Activated CD4-positive, CD25-positive, alpha-beta regulatory T cell treated with anti-CD3 and anti-CD28 coated beads, Interleukin-2, amount 50 U/mL, for 24 hours (primary cell): ENCODE data around the gene UVRAG.

Experiments
- ATAC-seq, 2 donors: fragments of 150-1000 bp; cut with Tn5 transposase; one replicate each; pipeline ENCODE4 v1.10.0; 2021; ENCODE audit warnings: mild to moderate bottlenecking in 1 of 2, moderate library complexity in 1 of 2

The UVRAG gene

GRCh38 chr11:75784085-75784478, 30.9 kb upstream of the UVRAG start:
- no peak for ATAC-seq

DNA sequence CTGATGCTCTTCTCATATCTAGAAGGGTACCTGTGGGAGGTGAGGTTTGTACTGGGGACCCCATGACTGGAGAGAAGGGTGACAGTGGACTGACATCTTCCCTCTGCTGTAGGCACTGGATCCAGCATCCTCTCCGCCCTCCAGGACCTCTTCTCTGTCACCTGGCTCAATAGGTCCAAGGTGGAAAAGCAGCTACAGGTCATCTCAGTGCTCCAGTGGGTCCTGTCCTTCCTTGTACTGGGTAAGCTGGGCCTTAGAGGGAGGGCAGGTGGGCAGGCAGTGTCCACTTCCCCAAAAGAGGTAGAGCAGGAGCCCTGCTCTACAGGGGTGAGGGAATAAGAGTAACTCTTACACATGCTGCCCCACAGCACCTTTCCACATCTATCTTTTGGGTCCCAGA, 30.5 kb upstream of the UVRAG start:
- no peak for ATAC-seq

DNA sequence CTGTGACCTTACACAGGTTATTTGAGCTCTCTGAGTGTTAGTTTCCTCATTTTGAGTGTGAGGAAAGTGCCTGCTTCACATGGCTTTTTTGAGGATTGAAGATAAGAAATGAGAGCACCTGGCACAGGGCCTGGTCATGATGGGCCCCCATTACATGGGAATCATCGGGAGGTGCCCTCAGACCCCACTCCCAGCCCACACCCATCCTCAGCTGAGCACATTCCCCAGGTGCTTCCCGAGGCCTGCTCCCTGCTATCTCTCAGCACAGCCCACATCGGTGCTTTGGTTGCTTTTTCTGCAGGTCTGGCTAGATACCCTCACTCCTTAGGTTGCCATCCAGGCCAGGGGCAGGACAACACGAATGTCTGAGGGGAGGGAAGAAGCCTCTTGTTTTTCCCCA, 29.8 kb upstream of the UVRAG start:
- no peak for ATAC-seq

DNA sequence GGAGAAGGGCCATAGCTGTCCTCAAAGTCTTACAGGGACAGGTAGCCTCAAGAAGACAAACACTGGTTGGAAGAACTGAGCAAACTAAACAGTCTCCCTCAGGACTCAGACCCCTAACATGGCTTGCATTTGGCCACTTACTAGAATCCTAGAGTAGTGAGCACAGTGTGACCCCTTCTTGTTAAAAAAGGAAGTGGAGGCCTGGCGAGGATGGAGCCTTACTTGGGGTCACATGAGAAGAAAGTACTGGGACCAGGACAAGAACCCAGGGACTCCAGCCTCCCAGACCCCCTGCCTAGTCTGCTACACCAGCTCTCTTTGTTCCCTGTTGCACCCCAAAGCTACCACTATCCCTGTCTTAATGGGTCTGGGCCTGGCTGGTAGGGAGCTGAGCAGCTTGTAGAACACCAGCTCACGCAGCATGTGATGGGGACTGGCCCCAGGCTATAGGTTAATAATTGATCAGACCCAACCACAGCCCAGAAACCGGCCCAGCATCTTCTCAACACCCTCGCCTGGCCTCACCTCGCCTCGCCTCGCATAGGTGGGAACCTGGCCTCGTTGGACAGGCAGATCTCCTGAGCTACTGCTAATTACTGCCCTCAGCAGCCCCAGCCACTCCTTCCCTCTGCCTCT, 28.8 kb upstream of the UVRAG start:
- ATAC-seq = no peak

DNA sequence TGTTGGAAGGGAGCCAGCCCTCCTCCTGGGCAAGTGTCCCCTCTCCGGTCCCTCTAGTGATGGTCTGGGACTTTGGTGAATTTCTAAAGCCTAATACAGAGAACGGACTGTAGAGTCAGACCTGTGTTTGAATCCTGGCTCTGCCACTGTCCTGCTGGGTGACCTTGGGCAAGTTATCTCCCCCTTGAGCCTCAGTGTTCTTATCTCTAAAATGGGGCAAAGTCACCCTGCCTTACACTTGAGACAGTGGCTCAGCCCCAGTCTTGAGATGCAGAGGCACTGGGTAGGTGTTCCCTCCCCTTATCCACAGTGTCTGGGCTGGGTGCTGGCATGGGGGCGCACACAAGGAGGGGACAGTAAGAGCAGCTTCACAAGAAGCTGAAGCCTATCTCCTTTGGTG, 25.5 kb upstream of the UVRAG start:
- no peak for ATAC-seq

DNA sequence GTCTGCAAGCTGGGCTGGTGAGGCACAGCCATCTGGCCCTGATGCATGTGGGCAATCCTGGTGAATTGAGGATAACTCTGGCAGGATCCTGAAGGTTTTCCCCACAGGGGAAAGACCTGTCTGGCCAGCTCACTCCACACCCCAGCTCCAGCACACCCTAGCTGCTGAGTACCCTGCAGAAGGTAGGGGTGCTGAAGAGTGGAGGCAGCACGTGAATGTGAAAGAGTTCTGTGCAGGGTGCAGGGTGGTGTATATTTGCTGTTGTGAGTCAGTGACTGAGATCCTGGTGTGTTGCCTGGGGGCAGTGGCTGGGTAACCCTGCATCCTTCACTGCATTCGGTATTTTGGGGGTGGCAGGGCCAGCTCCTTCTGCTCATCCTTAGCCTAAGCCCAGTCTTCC, 24.0 kb upstream of the UVRAG start:
- no peak for ATAC-seq

GRCh38 chr11:75792127-75792731, 22.8 kb upstream of the UVRAG start:
- ATAC-seq = no peak

GRCh38 chr11:75792997-75793800, 21.8 kb upstream of the UVRAG start:
- ATAC-seq = no peak

DNA sequence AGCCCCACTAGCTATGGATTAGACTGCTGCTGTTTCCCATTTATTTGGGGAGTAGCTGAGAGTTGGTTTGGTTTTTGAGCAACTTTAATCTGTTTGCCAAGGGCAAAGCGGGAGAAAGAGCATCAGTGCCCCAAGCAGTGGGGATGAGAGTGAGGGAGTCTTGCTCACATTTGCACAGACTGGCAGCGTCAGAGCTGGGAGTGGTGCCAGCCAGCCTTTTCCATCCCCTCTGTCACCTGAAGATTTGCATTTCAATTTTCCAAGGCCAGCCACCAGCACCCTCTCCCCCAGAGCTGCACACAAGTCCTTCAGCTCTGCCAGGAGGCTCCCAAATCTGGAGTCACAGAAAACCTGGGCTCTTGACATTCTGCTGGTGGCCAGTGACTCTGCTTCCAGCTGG, 21.0 kb upstream of the UVRAG start:
- no peak for ATAC-seq

- ATAC-seq = no peak
Observed at GRCh38 chr11:75795276-75796090, 19.5 kb upstream of the UVRAG start.

- ATAC-seq = no peak
Observed at GRCh38 chr11:75796091-75796435, 18.9 kb upstream of the UVRAG start.

GRCh38 chr11:75797116-75797515, 17.9 kb upstream of the UVRAG start:
- no peak for ATAC-seq

DNA sequence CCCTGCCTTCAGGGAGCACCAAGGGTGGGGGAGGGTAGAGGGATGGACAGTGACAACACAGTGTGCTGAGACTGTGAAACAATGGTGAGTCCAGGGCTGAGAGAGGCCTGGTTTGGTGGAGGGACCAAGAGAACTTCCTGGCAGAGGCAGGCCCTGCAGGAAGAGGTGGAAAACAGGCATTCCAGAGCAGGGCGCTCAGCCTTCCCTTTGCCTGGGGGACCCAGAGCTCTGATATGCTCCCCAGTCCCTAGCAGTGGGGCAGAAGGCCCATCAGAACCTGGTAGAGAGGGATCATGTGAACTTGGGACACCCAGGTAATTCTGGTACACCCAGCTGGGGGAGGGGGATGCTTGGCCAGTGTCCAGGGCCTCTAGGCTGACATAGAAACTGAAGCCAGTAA, 17.2 kb upstream of the UVRAG start:
- ATAC-seq = no peak

GRCh38 chr11:75800136-75800675, 14.8 kb upstream of the UVRAG start:
- ATAC-seq = no peak

DNA sequence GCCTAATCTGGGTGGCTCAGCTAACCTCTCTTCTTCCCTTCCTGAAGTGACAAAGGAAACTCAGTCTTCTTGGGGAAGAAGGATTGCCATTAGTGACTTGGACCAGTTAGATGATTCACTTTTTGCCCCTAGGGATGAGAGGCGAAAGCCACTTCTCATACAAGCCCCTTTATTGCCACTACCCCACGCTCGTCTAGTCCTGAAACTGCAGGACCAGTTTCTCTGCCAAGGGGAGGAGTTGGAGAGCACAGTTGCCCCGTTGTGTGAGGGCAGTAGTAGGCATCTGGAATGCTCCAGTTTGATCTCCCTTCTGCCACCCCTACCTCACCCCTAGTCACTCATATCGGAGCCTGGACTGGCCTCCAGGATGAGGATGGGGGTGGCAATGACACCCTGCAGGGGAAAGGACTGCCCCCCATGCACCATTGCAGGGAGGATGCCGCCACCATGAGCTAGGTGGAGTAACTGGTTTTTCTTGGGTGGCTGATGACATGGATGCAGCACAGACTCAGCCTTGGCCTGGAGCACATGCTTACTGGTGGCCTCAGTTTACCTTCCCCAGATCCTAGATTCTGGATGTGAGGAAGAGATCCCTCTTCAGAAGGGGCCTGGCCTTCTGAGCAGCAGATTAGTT, 14.2 kb upstream of the UVRAG start:
- ATAC-seq = no peak

- ATAC-seq = peak in 1 of 2 donors; percentile 36
Observed at GRCh38 chr11:75801362-75802020, 13.5 kb upstream of the UVRAG start.

- no peak for ATAC-seq
Observed at GRCh38 chr11:75802021-75802912, 12.7 kb upstream of the UVRAG start.

GRCh38 chr11:75802913-75803820, 11.8 kb upstream of the UVRAG start:
- peak; percentile 75 to 78 for ATAC-seq

DNA sequence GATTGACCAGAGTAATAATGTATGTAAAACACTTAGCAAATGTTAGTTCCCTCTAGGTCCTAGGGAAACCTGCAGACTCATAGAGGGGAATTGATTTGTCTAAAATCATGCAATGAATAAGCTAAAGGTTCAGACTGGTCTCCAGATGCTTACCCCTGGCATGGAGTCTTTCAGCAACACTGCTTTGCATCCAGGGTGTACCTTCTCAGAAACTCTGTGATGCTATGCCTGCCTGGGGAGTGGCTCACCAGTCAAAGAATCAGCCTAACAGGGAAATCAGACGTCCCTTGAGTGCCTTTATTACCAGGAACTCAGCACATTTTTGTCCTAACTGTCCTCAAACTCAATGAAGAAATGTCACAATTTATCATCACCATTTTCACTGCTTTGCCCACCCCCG, 5.9 kb upstream of the UVRAG start:
- no peak for ATAC-seq

- ATAC-seq = no peak
Observed at GRCh38 chr11:75809991-75810390, 5.0 kb upstream of the UVRAG start.
